Measurements from ENCODE around the gene TRIM26. TPM values are rescaled to one million over a fixed set of nuclear protein-coding genes. Genes with fewer than 3 reads are reported as not detected.
"Not testable (repeated sequence)": the region's sequence is repeated elsewhere in the genome, so short reads cannot be mapped to it uniquely, and the experiment has no call there.

The TRIM26 gene
- total RNA-seq, 1 experiment from 2014 or later = 44.8 TPM

DNA sequence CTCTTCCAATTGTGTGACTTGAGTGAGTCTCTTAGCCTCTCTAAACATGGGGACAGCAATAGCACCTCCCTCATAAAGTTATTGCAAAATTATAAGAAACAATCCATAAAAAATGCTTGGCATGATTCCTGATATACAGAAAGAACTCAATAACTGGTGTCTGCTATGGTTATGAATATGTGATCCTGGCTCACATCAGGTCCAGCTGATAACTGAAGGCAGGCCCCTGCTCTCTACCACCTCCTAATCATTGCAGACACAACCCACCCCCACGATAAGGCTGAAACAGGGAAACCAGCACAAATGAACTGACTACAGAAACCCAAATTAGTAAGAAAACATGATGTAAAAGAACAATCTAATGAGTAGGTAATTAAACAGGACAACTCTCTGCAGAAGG, 44.5 kb downstream of the TRIM26 start:
- no TSS peak for BruUV-seq (replicated peaks)
- CTCF ChIA-PET = interaction anchor here (0.6 kb wide), 1 partner anchor 155 kb away, joined by 3 read pairs; no protein-coding TSS in a partner anchor
- in situ Hi-C loops (cut with HindIII; ENCODE audit: low pct_unique_long_range_greater_than_20kb, low sequenced_read_pairs) = no loop called here
- intact Hi-C loops (cut with micrococcal nuclease; ENCODE audit: unreplicated experiment) = no loop called here
- Histone ChIP-seq H3K36me3 (ENCODE audit: control insufficient read depth, insufficient read depth, low read length) (no peaks in the 10 kb centered on the region), H3K27ac (ENCODE audit: low read length) (no peak overlapping the region), H3K4me3 (ENCODE audit: low read depth in 2 of 2, low read length in 2 of 2) (no peak overlapping the region), H3K9me3 (ENCODE audit: control insufficient read depth, insufficient read depth, low read depth, low read length) (no peaks in the 10 kb centered on the region), H3K4me1 (ENCODE audit: control insufficient read depth, insufficient read depth, low read length) (no peaks in the 10 kb centered on the region), H3K27me3 (ENCODE audit: control insufficient read depth, insufficient read depth, low read length) (peaks cover 22% of the 10 kb centered on the region)
- ATAC-seq (no peak), DNase-seq (ENCODE audit: low read depth, low spot score) (no peak)
- TF ChIP-seq SIN3A (IDR thresholded peaks at IDR 0.05; ENCODE audit: borderline replicate concordance, insufficient read depth, low read depth, low read length) (no peak), CTCF (IDR thresholded peaks at IDR 0.05) (no peak), POLR2AphosphoS5 (IDR thresholded peaks at IDR 0.05; ENCODE audit: low read depth, low read length) (no peak), TCF7L2 (IDR thresholded peaks at IDR 0.05; ENCODE audit: low read depth, low read length) (no peak), REST (IDR thresholded peaks at IDR 0.05; ENCODE audit: insufficient read depth in 1 of 2, low read depth in 2 of 2, low read length in 1 of 2) (no peak)
- POLR2A ChIA-PET = no interaction called here

DNA sequence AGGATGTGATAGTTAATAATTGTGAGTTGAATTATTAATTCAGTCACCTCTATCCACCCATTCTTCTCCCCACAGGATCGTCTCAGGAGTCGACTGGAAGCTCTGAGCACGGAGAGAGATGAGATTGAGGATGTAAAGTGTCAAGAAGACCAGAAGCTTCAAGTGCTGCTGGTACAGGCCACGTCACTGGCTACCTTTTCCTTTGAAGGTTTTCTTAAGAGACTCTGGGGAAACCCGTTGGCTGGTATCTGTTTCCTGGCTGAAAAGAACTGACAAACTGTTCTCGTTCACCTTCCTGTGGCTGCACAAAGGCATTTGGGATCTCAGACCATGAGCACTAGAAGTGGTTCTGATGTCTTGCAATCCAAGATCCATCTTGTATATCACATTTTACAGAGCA, 46.1 kb downstream of the TRIM26 start:
- no TSS peak for BruUV-seq (replicated peaks)
- TF ChIP-seq SIN3A (IDR thresholded peaks at IDR 0.05; ENCODE audit: borderline replicate concordance, insufficient read depth, low read depth, low read length) = no peak
- no peak for TF ChIP-seq TCF7L2 (IDR thresholded peaks at IDR 0.05; ENCODE audit: low read depth, low read length)
- no peak for TF ChIP-seq CTCF (IDR thresholded peaks at IDR 0.05)
- no peak for TF ChIP-seq POLR2AphosphoS5 (IDR thresholded peaks at IDR 0.05; ENCODE audit: low read depth, low read length)
- TF ChIP-seq REST (IDR thresholded peaks at IDR 0.05; ENCODE audit: insufficient read depth in 1 of 2, low read depth in 2 of 2, low read length in 1 of 2) = no peak
- intact Hi-C loops (cut with micrococcal nuclease; ENCODE audit: unreplicated experiment) (no loop called here), in situ Hi-C loops (cut with HindIII; ENCODE audit: low pct_unique_long_range_greater_than_20kb, low sequenced_read_pairs) (no loop called here)
- CTCF ChIA-PET = interaction anchor here (0.6 kb wide), 1 partner anchor 62 kb away, joined by 4 read pairs; no protein-coding TSS in a partner anchor
- Histone ChIP-seq H3K27me3 (ENCODE audit: control insufficient read depth, insufficient read depth, low read length) (peaks cover 22% of the 10 kb centered on the region), H3K36me3 (ENCODE audit: control insufficient read depth, insufficient read depth, low read length) (no peaks in the 10 kb centered on the region), H3K9me3 (ENCODE audit: control insufficient read depth, insufficient read depth, low read depth, low read length) (no peaks in the 10 kb centered on the region), H3K4me1 (ENCODE audit: control insufficient read depth, insufficient read depth, low read length) (no peaks in the 10 kb centered on the region), H3K27ac (ENCODE audit: low read length) (no peak overlapping the region), H3K4me3 (ENCODE audit: low read depth in 2 of 2, low read length in 2 of 2) (no peak overlapping the region)
- no peak for ATAC-seq
- DNase-seq (ENCODE audit: low read depth, low spot score) = no peak
- POLR2A ChIA-PET = no interaction called here

GRCh38 chr6:30165238-30165637, 48.0 kb downstream of the TRIM26 start:
- POLR2A ChIA-PET, CTCF ChIA-PET: not testable (repeated sequence)
- peaks cover 22% of the 10 kb centered on the region for H3K27me3 ChIP-seq (ENCODE audit: control insufficient read depth, insufficient read depth, low read length)

More at GRCh38 chr6:30165238-30165637, 48.0 kb downstream of the TRIM26 start:
- H3K9me3 ChIP-seq (ENCODE audit: control insufficient read depth, insufficient read depth, low read depth, low read length); intact Hi-C loops (cut with micrococcal nuclease; ENCODE audit: unreplicated experiment); H3K4me1 ChIP-seq (ENCODE audit: control insufficient read depth, insufficient read depth, low read length); H3K36me3 ChIP-seq (ENCODE audit: control insufficient read depth, insufficient read depth, low read length); H3K4me3 ChIP-seq (ENCODE audit: low read depth in 2 of 2, low read length in 2 of 2); in situ Hi-C loops (cut with HindIII; ENCODE audit: low pct_unique_long_range_greater_than_20kb, low sequenced_read_pairs); BruUV-seq (replicated peaks); DNase-seq (ENCODE audit: low read depth, low spot score); H3K27ac ChIP-seq (ENCODE audit: low read length); ATAC-seq: not testable (repeated sequence)

Data from Panc1 (cell line).